ENCODE results near the gene DEDD.
"Not testable (repeated sequence)": the region's sequence is repeated elsewhere in the genome, so short reads cannot be mapped to it uniquely, and the experiment has no call there.

The DEDD gene

DNA sequence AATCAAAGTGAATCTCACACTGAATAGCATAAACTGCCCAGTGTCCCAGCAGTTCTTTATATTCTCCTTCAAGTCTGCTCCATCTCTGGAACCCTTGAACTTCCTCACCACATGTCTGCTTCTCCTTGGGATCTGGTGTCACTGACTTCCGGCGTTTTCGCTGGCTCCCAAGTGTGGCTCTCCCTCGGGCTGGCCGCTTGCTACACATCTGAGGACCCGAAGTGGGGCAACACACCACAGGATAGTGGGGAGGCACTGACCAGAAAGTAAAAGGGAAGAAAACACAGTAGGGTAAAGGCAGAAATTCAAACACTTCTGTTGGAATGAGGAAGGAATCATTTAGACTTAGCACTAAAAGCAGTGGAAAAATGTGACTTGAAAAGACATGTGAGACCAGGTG, 9.5 kb downstream of the DEDD start:
- DNase-seq = no peak

DNA sequence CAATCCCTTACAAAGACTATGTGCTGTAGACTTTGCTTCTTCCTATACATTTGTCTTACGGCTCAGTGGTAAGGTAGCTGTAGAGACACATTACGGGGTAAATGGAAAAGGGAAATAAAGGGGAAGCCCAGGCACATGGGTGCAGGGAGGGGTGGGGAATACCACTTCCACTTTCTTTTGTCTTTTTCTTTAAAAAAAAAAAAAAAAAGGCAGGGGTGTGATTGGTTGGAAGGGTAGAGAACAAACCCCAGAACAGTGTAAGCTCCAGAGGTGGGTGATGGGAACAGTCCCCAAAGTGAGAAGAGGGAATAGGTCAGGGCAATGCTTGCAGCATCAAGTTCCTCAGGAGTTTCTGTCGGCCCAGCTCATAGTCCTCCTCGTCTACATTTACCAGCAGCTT, 10.6 kb downstream of the DEDD start:
- DNase-seq = peak; percentile 62 to 81

DNA sequence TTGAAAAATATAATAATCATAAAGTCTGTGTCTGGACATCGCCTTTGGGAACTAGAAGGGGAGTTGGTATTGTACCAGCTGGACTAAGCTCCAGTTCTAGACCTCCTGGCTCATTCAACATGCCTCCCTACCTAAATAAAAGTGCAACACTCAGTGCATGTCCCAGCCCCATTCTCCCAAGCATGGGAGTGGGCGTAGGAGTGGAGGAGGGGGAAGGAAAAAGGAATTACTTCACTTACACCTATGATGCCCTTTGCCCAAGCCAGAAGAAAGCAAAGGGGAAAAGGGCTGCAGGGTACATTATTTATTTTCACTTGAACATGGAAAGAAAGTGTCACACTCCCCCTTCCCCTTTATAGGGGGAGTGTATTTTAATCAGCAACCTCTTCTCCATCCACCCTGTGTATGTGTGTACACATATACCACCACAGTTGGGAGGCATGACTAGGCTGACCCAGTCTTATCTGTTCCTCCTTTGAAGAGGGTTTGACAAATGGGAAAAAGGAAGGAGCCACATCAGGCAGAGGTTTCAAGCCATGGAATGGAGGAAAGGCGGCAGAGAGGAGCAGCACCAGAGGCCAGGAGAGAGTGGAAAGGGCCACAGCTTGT, 11.3 kb downstream of the DEDD start:
- DNase-seq = peak; percentile 34 to 42

DNA sequence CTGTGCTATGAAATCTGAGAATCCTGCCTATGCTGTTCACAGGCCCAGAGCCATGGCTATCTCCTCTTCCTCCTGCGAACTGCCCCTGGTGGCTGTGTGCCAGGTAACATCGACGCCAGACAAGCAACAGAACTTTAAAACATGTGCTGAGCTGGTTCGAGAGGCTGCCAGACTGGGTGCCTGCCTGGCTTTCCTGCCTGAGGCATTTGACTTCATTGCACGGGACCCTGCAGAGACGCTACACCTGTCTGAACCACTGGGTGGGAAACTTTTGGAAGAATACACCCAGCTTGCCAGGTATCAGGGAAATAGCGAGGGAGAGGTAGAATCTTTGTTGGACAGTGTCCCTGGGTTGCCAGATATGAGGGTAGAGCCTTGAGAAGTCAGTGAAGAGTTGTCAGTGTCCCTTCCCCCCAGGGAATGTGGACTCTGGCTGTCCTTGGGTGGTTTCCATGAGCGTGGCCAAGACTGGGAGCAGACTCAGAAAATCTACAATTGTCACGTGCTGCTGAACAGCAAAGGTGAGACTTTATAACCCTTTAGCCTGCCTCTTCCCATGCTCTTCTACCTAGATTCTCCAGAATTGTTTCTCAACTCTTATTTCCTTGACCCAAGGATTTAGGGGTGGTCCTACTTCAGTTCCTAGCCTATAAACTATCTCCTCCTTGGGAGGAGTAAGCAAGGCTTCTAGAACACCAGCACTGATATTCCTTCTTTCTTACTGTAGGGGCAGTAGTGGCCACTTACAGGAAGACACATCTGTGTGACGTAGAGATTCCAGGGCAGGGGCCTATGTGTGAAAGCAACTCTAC, 13.2 kb downstream of the DEDD start:
- DNase-seq = peak; percentile 59 to 65

DNA sequence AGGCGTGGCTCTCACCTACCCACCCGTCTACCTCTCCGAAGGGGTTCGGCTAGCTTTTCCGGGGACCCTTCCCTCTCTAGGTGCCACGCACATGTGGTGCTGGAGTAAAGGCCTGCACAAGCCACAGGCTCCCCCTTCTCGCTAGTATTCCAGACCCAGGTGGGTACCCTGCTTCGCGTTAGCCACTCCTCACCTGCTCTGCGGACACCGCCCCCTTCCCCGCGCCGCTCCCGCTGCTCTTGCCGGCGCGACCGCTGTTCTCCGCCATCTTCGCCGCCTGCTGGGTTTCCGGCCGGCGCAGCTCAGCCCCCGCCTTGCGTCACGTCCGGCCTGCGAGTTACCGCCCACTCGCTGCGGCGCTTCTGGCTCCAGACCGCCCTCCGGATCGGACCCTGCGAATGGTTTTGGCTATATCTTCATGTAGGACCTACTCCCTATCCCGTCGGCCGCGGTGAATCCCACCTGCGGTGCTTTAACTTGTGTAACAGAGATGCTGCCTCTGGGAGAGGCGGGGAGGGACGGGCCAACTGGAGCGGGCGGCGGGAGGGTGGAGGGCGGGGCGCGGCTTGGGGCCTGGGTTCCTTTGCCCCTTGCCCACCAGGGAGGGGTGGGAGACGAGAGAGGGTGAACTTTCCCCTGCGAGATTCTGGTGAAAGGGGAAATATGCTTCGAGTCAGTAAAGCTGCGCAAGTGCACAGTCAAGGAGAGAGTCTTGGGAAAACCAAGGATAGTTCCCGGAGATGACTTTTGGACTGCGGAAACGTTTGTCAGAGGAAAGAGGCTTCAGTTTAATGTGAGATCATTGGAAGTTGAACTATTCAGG, 14.5 kb downstream of the DEDD start, which contains the start of the genes NIT1 and PFDN2:
TSS of gene NIT1 (plus strand) at position 347 of the 823 bp plus-strand sequence. CDS start at position 419, 72 bp downstream.
TSS of gene PFDN2 (minus strand) at position 279 of the 823 bp plus-strand sequence. CDS start at position 268, 11 bp downstream.
- peak; percentile 79 to 90 for DNase-seq

DNA sequence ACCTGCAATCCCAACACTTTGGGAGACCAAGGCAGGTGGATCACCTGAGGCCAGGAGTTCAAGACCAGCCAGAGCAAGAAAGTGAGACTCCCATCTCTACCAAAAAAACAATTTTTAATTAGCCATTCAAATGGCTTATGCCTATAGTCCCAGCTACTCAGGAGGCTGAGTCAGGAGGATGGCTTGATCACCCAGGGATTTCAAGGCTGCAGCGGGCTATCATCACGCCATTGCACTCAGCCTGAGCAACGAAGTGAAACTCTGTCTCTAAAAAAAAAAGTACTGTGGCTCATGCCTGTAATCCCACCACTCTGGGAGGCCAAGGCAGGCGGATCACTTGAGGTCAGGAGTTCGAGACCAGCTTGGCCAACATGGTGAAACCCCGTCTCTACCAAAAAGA, 16.5 kb downstream of the DEDD start:
- not testable (repeated sequence) for DNase-seq

DNA sequence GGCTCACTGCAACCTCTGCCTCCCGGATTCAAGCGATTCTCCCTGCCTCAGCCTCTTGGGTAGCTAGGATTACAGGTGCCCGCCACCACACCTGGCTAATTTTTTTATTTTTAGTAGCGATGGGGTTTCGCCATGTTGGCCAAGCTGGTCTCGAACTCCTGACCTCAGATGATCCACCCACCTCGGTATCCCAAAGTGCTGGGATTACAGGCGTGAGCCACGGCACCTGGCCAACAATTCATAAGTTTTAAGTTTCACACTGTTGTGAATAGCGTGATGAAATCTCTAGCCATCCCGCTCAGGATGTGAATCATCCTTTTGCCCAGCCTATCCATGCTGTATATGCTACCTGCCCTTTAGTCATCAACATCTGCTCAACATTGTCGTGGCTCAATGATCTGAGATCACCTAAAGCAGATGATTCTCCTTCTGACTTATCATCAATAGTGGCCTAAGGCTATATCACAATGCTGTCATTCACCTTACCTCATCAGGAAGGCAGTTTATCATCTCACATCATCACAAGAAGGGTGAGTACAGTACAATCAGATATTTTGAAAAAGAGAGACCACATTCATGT, 17.2 kb downstream of the DEDD start:
- no peak for DNase-seq

DNA sequence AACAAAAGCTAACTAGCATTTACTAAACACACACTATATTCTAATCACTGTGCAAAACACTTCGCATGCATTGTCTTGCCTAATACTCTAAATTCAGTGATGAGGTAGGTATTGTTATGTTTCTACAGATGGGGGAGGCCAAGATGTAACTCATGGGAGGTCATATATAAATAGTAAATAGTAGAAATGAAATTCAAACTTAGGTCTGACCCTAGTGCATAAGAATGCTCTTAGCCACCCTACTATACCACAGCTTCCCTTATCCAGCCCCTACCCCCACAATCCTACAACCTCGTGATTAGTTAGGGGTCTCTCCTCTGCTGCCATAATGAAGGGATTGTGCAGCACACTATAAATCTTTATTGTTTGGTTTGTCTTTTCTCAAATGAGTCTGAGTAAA, 17.9 kb downstream of the DEDD start:
- DNase-seq = no peak

DNA sequence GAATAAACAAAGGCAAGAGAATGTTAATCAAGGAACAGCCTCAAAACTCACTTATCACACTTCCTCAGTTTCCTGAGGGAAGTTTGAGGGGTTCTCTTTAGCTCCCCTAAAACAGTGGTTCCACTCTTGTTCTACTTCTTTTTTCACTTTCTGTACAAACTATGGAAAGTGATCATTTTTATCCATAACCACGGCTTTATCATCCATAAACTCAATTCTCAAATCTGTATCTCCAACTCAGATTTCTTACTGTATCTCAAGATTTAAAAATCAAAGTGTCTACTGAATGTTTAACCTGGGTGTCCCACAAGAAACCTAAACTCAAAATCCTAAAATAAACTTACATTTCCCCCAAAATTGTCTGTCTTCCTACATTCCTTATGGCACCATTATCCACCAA, 18.6 kb downstream of the DEDD start:
- no peak for DNase-seq

DNA sequence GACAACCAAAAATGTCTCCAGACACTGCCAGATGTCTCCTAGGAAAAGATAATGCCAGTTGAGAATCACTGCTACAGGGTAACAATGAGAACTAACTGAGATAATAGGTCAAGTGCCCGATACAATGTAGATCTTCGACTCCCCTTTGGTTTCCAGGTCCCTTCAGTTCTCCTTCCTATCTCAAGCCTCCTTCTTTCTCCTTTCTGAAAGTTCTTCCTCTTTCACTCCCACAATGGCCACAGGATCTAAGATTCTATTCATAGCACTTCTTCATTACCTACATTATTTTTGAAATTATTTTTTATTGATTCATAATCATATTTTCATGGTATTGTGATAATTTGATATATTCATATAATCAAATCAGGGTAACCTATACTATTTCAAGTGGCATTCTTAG, 20.9 kb downstream of the DEDD start:
- DNase-seq = peak in 1 of 2 donors; percentile 40

DNA sequence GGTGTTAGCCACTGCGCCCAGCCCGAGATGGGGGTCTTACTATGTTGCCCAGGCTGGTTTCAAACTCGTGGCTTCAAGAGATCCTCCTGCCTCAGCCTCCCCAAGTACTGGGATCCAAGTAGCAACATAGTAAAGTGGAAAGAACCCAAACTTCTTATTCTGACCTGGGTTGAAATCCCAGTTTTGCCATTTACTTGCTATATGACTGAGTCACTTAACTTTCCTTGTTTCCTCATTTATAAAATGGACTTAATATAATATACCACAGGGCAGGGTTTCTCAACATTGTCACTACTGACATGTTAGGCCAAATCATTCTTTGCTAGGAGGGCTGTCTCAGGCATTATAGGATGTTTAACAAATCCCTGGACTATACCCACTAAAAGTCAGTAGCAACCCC, 21.4 kb downstream of the DEDD start:
- DNase-seq = peak; percentile 23 to 46

DNA sequence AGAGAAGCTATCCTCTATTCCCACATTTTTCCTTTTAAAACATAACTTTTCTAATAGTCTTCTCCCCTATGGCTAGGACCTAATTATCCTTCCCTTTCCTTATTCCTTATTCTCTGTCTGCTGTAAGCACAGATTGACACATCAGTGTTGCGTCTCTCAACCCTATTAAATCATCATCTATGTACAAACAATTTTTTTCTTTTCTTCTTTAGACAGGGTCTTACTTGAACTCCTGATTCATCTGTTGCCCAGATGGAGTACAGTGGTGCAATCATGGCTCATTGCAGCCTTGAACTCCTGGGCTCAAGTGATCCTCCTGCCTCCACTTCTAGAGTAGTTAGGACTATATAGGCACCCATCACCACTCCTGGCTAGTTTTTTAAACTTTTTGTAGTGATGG, 26.0 kb downstream of the DEDD start:
- peak; percentile 23 to 44 for DNase-seq

DNA sequence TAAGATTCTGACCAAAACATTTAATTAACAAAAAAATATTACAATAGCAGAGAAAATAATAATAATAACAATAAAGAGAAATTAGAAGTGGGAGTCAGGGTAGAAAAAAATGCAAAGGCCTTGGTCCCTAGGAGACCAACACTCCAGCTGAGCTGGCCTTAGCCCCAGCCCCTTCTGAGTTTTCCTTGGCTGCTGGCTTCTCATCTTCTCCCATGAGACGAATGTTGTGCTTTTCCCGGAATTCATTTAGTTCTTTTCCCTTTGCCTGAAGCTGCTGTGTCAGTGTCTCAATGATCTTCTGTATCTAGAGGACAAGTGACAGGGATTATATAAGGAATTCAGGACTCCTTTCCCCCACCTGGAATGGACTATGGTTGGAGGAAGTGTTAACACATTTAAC, 31.9 kb downstream of the DEDD start:
- no peak for DNase-seq

DNA sequence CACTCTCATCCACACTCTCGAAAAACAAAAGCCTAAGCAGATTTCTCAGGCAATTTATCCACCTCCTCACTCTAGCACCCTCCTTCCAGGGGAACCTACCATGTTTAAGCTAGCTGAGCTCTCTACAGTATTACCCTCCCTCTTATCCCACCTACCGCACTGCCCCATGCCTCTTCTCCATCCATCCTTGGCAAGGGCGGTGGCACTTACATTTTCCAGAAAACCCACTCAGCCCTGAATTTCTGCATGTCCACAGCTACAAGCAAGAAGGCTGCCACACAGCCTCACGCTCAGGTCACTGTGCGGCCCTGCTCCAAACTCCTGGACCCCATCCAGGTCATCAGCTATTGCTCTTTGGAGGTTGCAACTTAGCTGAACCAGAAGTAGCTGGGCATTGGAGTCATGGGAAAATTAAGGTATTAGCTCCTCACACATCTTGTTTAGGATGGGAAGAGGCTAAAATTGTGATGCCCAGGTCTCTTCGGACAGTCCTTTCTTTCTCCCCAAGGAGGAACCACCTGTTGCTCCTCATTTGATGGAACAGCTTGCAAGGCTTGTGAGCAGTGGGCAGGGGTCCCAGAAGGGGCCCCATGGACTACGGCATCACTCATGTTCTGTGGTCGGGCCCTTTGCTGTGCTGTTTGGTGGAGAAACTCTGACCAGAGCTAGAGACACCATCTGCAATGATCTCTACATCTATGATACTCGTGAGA, 33.2 kb downstream of the DEDD start:
- DNase-seq = no peak

DNA sequence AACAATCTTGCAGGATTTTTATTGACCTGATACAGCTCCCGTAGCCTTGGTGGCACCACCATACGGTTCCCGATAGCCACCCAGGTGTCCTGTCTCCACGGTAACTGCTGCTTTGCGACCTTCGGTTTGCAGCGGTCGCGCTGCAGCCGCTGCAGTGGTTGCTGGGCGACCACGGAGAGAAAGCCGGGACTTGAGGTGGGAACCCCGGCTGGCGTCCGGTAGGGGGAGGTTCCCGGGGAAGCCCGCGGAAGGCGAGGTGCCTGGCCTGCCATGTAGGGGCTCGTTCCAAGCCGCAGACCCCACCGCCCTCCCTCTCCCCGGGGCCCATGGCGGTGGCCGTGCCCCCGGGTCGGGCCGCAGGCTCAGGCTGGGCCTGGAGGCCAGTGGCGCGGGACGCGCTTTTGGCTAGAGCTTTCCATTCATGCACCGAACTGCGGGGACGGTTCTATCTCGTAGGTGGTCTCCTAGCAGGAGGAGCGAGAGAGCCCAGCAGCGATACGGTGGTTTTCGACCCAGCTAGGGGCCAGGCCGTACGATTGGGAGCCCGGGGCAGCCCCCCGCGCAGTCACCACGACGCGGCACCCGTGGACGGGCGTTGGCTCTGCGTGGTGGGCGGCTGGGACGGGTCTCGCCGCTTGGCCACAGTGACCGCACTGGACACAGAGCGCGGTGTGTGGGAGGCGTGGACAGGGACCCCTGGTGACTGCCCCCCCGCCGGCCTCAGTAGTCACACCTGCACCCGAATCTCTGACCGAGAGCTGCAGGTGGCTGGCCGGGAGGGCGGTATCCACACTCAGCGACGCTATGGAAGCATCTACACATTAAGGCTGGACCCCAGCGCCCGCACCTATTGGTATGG, 34.0 kb downstream of the DEDD start, which contains the start of gene KLHDC9:
TSS of gene KLHDC9 (plus strand) at position 152 of the 859 bp plus-strand sequence. CDS start at position 327, 175 bp downstream.
- no peak for DNase-seq

DNA sequence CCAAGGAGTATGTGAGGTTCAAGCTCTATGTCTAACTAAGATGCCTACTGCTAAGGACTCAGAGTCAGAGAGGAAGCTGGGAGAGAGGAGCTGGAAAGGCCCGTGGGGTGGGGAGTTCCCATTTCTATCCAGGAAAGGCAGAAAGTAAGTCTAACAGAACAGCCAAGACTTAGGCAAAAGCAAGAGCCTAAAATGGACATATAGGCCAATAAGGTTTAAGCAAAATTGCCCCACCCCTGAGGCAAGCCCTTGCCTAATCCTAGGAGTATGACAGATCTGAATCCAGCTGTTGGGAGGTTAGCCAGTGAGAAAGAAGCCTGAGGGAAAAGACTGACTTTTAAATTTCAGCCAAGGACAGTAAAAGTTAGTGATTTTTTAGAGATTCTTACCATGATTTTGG, 35.9 kb downstream of the DEDD start:
- peak; percentile 77 to 83 for DNase-seq

DNA sequence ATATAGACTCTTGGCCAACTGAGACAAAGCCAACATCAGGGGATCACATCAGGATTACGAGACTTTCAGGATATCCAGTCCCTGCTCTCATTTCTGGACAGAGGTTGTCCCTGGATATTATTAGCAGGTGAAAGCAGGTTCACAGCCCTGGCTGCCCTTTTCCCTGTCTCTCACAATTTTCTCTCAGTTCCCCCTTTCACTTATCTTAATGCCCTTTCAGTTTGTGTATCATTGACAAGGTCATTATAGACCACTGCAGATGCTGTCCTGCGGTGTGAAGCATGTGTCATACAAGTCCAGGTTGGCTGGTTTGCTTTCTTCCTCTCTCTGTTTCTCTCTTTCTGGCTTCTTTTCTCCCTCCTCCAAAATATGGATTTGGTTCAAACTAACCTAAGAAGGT, 36.5 kb downstream of the DEDD start:
- DNase-seq = no peak

DNA sequence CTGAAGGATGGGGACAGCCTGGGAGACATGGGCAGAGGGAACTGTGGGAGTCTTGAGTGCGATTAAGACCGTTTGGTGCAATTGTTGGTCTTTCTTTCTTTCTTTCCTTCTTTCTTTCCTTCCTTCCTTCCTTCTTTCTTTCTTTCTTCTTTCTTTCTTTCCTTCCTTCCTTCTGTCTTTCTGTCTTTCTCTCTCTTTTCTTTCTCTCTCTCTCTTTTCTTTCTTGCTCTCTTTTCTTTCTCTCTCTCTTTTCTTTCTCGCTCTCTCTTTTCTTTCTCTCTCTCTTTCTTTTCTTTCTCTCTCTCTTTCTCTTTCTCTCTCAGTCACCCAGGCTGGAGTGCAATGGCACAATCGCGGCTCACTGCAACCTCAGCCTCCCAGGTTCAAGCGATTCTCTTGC, 37.2 kb downstream of the DEDD start:
- DNase-seq = no peak

DNA sequence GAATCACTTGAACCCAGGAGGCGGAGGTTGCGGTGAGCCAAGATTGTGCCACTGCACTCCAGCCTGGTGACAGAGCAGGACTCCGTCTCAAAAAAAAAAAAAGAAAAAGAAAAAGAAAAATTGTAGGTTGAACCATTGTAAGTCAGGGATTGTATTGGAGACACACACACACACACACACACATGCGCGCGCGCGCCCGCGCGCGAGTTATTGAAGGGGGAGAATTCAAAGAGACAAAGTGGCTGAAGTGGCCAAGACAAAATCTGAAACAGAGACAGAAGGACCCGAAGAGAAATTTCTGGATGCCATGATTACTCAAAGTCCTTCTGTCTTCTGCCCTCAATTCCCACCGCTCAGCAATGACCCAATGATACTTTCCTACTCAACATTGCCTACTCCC, 38.0 kb downstream of the DEDD start:
- DNase-seq = no peak

DNA sequence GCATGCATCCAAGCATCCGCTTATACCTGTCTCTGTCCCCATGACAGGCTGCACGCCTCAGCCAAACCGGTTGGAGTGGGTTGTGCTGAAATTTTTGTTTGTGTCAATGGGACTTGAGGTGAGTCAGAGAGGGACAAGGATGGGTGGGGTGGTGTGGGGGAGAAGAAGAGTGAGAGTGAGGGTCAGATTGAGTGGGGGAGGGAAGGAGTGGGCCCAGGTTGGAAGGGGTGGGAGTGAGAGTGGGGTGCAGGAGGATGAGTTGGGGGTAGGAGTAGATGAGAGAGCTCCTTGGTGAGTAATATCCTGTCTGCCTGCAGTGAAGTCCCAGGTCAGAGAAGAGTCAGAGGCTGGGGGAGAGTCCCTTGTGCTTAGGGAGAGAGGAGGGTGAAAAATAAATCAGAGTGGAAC, 39.8 kb downstream of the DEDD start:
- DNase-seq = peak in 1 of 2 donors; percentile 38
